RPMI8226 (cell line): ENCODE data around the gene P2RY12.
A peak's percentile ranks its signal among the peaks of the same experiment; 100 is the strongest.

ENCODE experiments used
- DNase-seq: peaks from one replicate; pipeline ENCODE4 v3.0.0-alpha.2; 2015

Gene P2RY12

GRCh38 chr3:151305060-151305774 lies 79.3 kb downstream of the P2RY12 start:
- DNase-seq = no peak

- DNase-seq = no peak
These were observed 80.8 kb downstream of the P2RY12 start for GRCh38 chr3:151303751-151304150.

GRCh38 chr3:151301787-151302186 lies 82.8 kb downstream of the P2RY12 start:
- DNase-seq = no peak

GRCh38 chr3:151300539-151300938 lies 84.0 kb downstream of the P2RY12 start:
- no peak for DNase-seq

- DNase-seq = no peak
These were observed 85.5 kb downstream of the P2RY12 start for GRCh38 chr3:151299006-151299405.

DNA sequence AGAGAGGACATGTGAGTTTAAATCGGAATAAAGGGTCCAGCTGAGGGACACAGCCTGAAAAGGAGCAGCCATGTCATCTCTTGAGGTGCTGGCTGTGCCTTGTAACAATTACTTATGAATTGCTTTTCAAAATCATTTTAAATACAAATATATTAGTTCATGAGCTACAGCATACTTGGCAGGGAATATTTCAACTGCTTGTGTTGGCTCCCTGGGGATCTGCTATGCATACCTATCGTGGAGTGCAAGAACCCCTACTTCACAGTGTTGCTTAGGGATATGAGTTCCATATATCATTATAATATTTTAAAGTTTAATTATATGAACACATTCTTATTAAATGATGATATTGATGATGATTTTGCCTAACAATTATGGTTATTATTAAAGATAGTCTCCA lies 87.1 kb downstream of the P2RY12 start:
- no peak for DNase-seq

DNA sequence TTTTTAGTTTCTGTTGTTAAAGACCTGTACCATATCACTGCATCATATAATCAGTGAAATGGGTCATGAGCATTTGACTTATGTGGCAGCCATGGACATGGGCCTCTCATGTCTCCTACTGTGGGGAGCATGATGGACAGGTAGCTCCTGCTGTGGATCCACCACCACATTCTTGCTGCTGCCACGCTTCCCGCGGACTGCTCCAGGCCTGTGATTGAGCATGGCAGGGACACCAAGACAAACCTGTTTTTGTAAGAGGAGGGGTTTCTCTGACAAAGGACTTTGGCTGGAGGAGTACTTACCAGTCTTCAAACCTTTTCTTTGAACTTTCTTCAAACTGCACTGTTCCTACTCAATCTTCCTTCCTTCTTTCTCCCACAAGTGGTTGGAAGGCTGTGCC lies 88.3 kb downstream of the P2RY12 start:
- no peak for DNase-seq

DNA sequence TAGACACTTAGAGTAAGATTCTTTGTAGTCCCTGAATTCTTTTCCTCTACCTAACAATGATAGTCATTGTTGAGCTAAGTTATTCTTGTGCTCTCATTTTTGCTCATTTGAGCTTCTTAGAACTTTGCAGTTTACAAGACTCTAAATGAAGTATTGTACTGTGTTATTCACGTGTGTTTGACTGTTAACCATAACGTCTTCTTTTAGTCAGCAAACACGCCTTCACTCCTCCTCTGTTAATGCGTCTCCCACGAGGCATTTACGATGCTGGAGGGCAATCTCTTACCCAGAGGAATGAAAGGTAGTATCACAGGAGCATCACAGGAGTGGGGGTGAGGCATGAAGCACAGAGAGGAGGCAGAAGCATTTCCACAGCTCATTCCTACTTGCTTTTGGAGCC lies 91.4 kb downstream of the P2RY12 start:
- no peak for DNase-seq

DNA sequence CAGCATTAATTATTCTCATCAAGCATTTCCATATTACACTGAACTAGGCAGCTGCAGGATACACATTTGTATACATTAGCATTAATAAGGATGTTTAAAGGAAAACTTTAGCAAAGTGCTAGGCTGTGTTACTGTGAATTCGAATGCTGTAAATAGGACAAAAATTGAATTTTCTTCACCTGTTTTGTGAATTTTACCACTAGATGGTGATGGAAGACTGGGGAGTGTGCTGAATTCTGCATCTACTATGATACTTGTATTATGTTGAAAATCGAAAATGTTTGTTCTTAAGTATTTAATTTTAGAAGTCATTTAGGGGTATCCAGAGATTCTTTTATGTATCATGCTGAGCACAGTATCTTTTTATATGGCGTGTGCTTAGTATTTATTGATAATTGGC lies 93.9 kb downstream of the P2RY12 start:
- DNase-seq = peak; percentile 35

GRCh38 chr3:151289445-151289844 lies 95.1 kb downstream of the P2RY12 start:
- DNase-seq = no peak
